GM12878 (cell line): Measurements from ENCODE around the gene GABBR1. TPM values are rescaled to one million over a fixed set of nuclear protein-coding genes. Genes with fewer than 3 reads are reported as not detected.

Experiments
- ATAC-seq: fragments of 200-7000 bp; cut with Tn5 transposase; 3 replicates; pipeline ENCODE4 v1.9.1; 2020; ENCODE audit warnings: mild to moderate bottlenecking, moderate library complexity
- BruUV-seq: library from RNA; stranded (reverse); fragments of 400-500 nt; replicated peaks from 2 replicates; lab custom pipeline; 2021; lab: Mats Ljungman, UMichigan
- CTCF ChIA-PET: fragments of 300-600 bp; sonication (Branson Sonifier 250); formaldehyde crosslinking; extraction: SDS; loops from one replicate; lab custom pipeline; 2021; ENCODE audit warnings: inconsistent platforms; lab: Yijun Ruan, JAX
- POLR2A ChIA-PET: fragments of 350-600 bp; formaldehyde crosslinking; extraction: SDS; loops from one replicate; lab custom pipeline; 2021; ENCODE audit warnings: inconsistent platforms; lab: Charles Lee
- RAD21 ChIA-PET: fragments of 300-600 bp; sonication (Branson Sonifier 250); formaldehyde crosslinking; loops from one replicate; lab custom pipeline; 2023; ENCODE audit warnings: antibody characterized with exemption; ENCODE audit not compliant: unreplicated experiment; lab: Charles Lee
- SMC1A ChIA-PET: fragments of 300-600 bp; sonication (Branson Sonifier 250); formaldehyde crosslinking; loops from one replicate; lab custom pipeline; 2023; ENCODE audit not compliant: unreplicated experiment, uncharacterized antibody; lab: Charles Lee
- DNase-seq: peaks from one replicate; pipeline ENCODE4 v3.0.0-alpha.2; 2011; ENCODE audit warnings: low read depth, low spot score
- FAIRE-seq: peaks from 3 replicates; lab custom pipeline; 2011; peaks lifted over from hg19 to GRCh38; lab: Jason Lieb, UNC
- H2AFZ ChIP-seq: 2 replicates; pipeline ENCODE4 v1.6.0; 2011; ENCODE audit warnings: low read depth, low read length, control low read depth; ENCODE audit not compliant: control insufficient read depth
- H3K27ac ChIP-seq: 2 replicates; pipeline ENCODE4 v1.5.1; 2011; ENCODE audit warnings: control low read depth; ENCODE audit not compliant: control insufficient read depth, insufficient read depth
- H3K27me3 ChIP-seq, 2 experiments: replicated peaks in 1 of 2; 2 replicates each; pipeline versions ENCODE4 v1.6.0 to v1.6.1; 2011; ENCODE audit warnings: low read length in 1 of 2; ENCODE audit not compliant: control insufficient read depth in 2 of 2, insufficient read depth in 2 of 2
- H3K36me3 ChIP-seq, 2 experiments: 2 replicates each; pipeline ENCODE4 v1.5.1; 2011; ENCODE audit warnings: low read length in 1 of 2; ENCODE audit not compliant: control insufficient read depth in 2 of 2, insufficient read depth in 2 of 2
- H3K4me1 ChIP-seq: 2 replicates; pipeline ENCODE4 v1.6.1; 2011; ENCODE audit warnings: mild to moderate bottlenecking, low read length, moderate library complexity, mixed read lengths; ENCODE audit not compliant: control insufficient read depth, insufficient read depth
- H3K4me2 ChIP-seq: 2 replicates; pipeline ENCODE4 v1.6.0; 2011; ENCODE audit warnings: control low read depth; ENCODE audit not compliant: control insufficient read depth, insufficient read depth
- H3K4me3 ChIP-seq: fragments of 200-600 bp; sonication (generic); 2 replicates; pipeline ENCODE4 v1.5.1; 2016
- H3K79me2 ChIP-seq: 2 replicates; pipeline ENCODE4 v1.6.0; 2011; ENCODE audit warnings: low read length; ENCODE audit not compliant: control insufficient read depth, insufficient read depth
- H3K9ac ChIP-seq: 2 replicates; pipeline ENCODE4 v1.8.0; 2011; ENCODE audit warnings: low read length, control low read depth, mixed read lengths; ENCODE audit not compliant: control insufficient read depth, insufficient read depth
- H3K9me3 ChIP-seq: replicated peaks from 3 replicates; pipeline ENCODE4 v1.5.1; 2011; ENCODE audit warnings: mild to moderate bottlenecking, low read length; ENCODE audit not compliant: control insufficient read depth, insufficient read depth
- H4K20me1 ChIP-seq: 2 replicates; pipeline ENCODE4 v1.6.0; 2011; ENCODE audit not compliant: control insufficient read depth, insufficient read depth
- CBFB ChIP-seq: IDR thresholded peaks from 2 replicates; pipeline ENCODE4 v1.6.1; 2016; ENCODE audit warnings: antibody characterized with exemption, low read depth
- HCFC1 ChIP-seq: fragments of 150-350 bp; IDR thresholded peaks from 2 replicates; pipeline ENCODE4 v1.6.1; 2014; ENCODE audit warnings: low read length
- IKZF1 ChIP-seq: fragments of 450-650 bp; conservative IDR thresholded peaks from 2 replicates; pipeline ENCODE4 v1.6.1; 2017; ENCODE audit warnings: antibody characterized with exemption, mild to moderate bottlenecking
- NFXL1 ChIP-seq: fragments of 450-650 bp; IDR thresholded peaks from 2 replicates; pipeline ENCODE4 v1.6.1; 2017; ENCODE audit warnings: antibody characterized with exemption, mild to moderate bottlenecking, borderline replicate concordance
- RELA ChIP-seq: fragments of 450-650 bp; IDR thresholded peaks from 2 replicates; pipeline ENCODE4 v1.8.0; 2014; ENCODE audit warnings: borderline replicate concordance; ENCODE audit not compliant: partially characterized antibody
- SRF ChIP-seq, 2 experiments: IDR thresholded peaks; 2 replicates each; pipeline ENCODE4 v1.6.1; 2011; ENCODE audit warnings: low read depth in 2 of 2, low read length in 2 of 2, mild to moderate bottlenecking in 1 of 2, moderate library complexity in 1 of 2
- TCF12 ChIP-seq: IDR thresholded peaks from 2 replicates; pipeline ENCODE4 v1.6.1; 2011; ENCODE audit warnings: low read depth, mild to moderate bottlenecking, low read length
- WGBS: methylation state at CpG from one replicate; pipeline ENCODE4 v1.1.6; 2016; ENCODE audit warnings: low lambda C conversion rate; ENCODE audit not compliant: insufficient replicate concordance, insufficient coverage; ENCODE audit errors: missing lambda C conversion rate; 5-methylcytosine and 5-hydroxymethylcytosine counted together
- in situ Hi-C: fragments of 300-500 bp; cut with MboI; formaldehyde crosslinking; loops from 9 replicates; pipeline ENCODE4 v1.14.3; 2018; ENCODE audit warnings: mixed read lengths
- intact Hi-C: fragments of 100-400 bp; cut with micrococcal nuclease; formaldehyde crosslinking; loops from one replicate; pipeline ENCODE4 v1.14.2; 2022; ENCODE audit not compliant: unreplicated experiment
- polyA plus RNA-seq, 11 experiments: library from polyadenylated mRNA; depleted of rRNA in 4 of 11; unstranded in 6 of 11; stranded (reverse) in 5 of 11; fragments of >200 nt; fragmentation: Nextera tagmentation in 4 of 11; fragmentation: Illumina TruSeq in 1 of 11; extraction: Ambion mirVana in 4 of 11; extraction: Trizol in 1 of 11; gene quantifications; 1 replicate in 1 of 11; 2 replicates in 10 of 11; pipeline versions ENCODE4 v1.2.1 to v1.2.3, GENCODE V29; 2011 to 2016; ENCODE audit warnings: inconsistent platforms in 2 of 11, missing spikeins in 2 of 11, low read depth in 1 of 11
- total RNA-seq, 4 experiments: library from RNA; depleted of rRNA in 3 of 4; stranded (reverse); fragments of >200 nt in 3 of 4; fragmentation: Illumina TruSeq in 1 of 4; extraction: Trizol in 1 of 4; gene quantifications; 2 replicates each; pipeline versions ENCODE4 v1.2.1 to v1.2.3, GENCODE V29; 2013 to 2021
- TF ChIP-seq, protein P1 (sequence below): fragments of 450-650 bp; IDR thresholded peaks from 2 replicates; pipeline ENCODE4 v1.6.1; 2018; ENCODE audit warnings: borderline replicate concordance, mild to moderate bottlenecking; ENCODE audit not compliant: partially characterized antibody
- TF ChIP-seq, protein P2 (sequence below): IDR thresholded peaks from 2 replicates; pipeline ENCODE4 v1.6.1; 2011; ENCODE audit warnings: mild to moderate bottlenecking, low read depth, low read length, moderate library complexity; ENCODE audit not compliant: insufficient replicate concordance
- TF ChIP-seq, protein P3 (sequence below): IDR thresholded peaks from 2 replicates; pipeline ENCODE4 v1.6.1; 2012; ENCODE audit warnings: low read length, inconsistent platforms

The GABBR1 gene
- total and polyA plus RNA-seq, 10 of the 15 experiments (the other 5 are each of a cell fraction or from before 2014, with no cell fraction given), result 0.11 to 5.2 (median 1.0) TPM

DNA sequence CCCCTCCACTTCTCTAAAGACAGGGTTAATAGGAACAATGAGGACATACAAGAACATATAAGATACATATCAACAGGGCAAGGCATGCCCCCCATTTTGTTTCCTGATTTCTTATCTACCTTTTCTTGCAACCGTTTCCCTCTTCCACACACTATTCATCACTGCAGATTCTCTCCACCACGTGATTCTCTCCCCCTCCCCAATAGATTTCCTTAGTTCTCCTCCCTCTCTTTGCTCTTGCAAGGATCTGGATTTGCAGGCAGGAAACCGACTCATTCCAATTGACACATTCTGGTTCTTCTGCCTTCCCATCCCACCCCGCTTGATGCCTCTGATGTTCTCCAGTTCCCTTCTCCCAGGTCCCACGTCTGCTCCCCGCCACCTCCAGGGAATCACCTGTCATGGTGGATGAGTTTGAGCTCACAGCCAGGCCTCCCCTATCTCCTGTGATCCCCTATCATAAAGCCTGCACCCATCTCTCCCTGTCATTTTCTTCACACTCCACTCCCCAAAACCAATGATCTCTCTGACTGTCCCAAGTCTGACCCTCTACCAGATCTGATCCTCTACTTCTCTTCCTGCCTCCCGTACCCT lies 7.5 kb downstream of the GABBR1 start:
- ChIA-PET CTCF (interaction anchor here (0.6 to 2.4 kb wide), 4 partner anchors 22 to 28 kb away, joined by 3 to 7 read pairs (median 5); no protein-coding TSS in a partner anchor), SMC1A (no interaction called here), RAD21 (interaction anchor here (1.1 kb wide), 1 partner anchor 14 kb away, joined by 3 read pairs; no protein-coding TSS in a partner anchor), POLR2A (no interaction called here)
- H3K27me3 ChIP-seq, result no peaks in the 10 kb centered on the region
- no peak overlapping the region for H3K4me2 ChIP-seq
- H3K4me1 ChIP-seq, result peaks cover 6% of the 10 kb centered on the region; the same call in 1 of the 2 replicates
- no peak for FAIRE-seq
- H3K4me3 ChIP-seq, result no peak overlapping the region
- no peaks in the 10 kb centered on the region for H3K9me3 ChIP-seq
- 68% methylated on average over 7 of the region's 7 CpGs for WGBS
- DNase-seq, result no peak
- BruUV-seq, result no TSS peak
- ATAC-seq, result no peak
- no peak overlapping the region for H2AFZ ChIP-seq
- in situ Hi-C loops, result no loop called here
- no peak overlapping the region for H3K27ac ChIP-seq
- H4K20me1 ChIP-seq, result no peaks in the 10 kb centered on the region
- H3K79me2 ChIP-seq, result no peaks in the 10 kb centered on the region
- no peak overlapping the region for H3K9ac ChIP-seq
- TF ChIP-seq HCFC1, result no peak
- TF ChIP-seq SRF (IDR thresholded peaks at IDR 0.05; ENCODE audit: low read depth in 2 of 2, low read length in 2 of 2), result no peak
- TF ChIP-seq NFXL1, result no peak
- TF ChIP-seq, protein P1, sequence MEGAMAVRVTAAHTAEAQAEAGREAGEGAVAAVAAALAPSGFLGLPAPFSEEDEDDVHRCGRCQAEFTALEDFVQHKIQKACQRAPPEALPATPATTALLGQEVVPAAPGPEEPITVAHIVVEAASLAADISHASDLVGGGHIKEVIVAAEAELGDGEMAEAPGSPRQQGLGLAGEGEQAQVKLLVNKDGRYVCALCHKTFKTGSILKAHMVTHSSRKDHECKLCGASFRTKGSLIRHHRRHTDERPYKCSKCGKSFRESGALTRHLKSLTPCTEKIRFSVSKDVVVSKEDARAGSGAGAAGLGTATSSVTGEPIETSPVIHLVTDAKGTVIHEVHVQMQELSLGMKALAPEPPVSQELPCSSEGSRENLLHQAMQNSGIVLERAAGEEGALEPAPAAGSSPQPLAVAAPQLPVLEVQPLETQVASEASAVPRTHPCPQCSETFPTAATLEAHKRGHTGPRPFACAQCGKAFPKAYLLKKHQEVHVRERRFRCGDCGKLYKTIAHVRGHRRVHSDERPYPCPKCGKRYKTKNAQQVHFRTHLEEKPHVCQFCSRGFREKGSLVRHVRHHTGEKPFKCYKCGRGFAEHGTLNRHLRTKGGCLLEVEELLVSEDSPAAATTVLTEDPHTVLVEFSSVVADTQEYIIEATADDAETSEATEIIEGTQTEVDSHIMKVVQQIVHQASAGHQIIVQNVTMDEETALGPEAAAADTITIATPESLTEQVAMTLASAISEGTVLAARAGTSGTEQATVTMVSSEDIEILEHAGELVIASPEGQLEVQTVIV, result no peak
- TF ChIP-seq, protein P2, sequence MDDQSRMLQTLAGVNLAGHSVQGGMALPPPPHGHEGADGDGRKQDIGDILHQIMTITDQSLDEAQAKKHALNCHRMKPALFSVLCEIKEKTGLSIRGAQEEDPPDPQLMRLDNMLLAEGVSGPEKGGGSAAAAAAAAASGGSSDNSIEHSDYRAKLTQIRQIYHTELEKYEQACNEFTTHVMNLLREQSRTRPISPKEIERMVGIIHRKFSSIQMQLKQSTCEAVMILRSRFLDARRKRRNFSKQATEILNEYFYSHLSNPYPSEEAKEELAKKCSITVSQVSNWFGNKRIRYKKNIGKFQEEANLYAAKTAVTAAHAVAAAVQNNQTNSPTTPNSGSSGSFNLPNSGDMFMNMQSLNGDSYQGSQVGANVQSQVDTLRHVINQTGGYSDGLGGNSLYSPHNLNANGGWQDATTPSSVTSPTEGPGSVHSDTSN, result no peak
- TF ChIP-seq IKZF1, result no peak
- no peak for TF ChIP-seq TCF12
- TF ChIP-seq, protein P3, sequence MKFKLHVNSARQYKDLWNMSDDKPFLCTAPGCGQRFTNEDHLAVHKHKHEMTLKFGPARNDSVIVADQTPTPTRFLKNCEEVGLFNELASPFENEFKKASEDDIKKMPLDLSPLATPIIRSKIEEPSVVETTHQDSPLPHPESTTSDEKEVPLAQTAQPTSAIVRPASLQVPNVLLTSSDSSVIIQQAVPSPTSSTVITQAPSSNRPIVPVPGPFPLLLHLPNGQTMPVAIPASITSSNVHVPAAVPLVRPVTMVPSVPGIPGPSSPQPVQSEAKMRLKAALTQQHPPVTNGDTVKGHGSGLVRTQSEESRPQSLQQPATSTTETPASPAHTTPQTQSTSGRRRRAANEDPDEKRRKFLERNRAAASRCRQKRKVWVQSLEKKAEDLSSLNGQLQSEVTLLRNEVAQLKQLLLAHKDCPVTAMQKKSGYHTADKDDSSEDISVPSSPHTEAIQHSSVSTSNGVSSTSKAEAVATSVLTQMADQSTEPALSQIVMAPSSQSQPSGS, result no peak
- TF ChIP-seq RELA, result no peak
- TF ChIP-seq CBFB, result no peak
- intact Hi-C loops, result no loop called here
- H3K36me3 ChIP-seq, result no peaks in the 10 kb centered on the region
